ENCODE data around the gene DOCK4.

GRCh38 chr7:111750878-111751277, 455.3 kb downstream of the DOCK4 start:
- no peak for TF ChIP-seq CTCF (conservative IDR thresholded peaks at IDR 0.05 in 1 of 2, IDR thresholded peaks at IDR 0.05 in 1 of 2; ENCODE audit: extremely low read depth in 1 of 2, insufficient read depth in 1 of 2, low read depth in 1 of 2, low read length in 2 of 2)
- no peak for TF ChIP-seq EZH2 (IDR thresholded peaks at IDR 0.05; ENCODE audit: borderline replicate concordance, low read length)

Data from mammary epithelial cell (primary cell).